Panc1 (cell line): ENCODE measurements around the gene WDR86.

Experiments
- CTCF ChIP-seq: fragments of 450-650 bp; IDR thresholded peaks from 2 replicates; pipeline ENCODE4 v1.5.1; 2017; ENCODE audit warnings: mild to moderate bottlenecking
- POLR2AphosphoS5 ChIP-seq: IDR thresholded peaks from 2 replicates; pipeline ENCODE4 v1.6.1; 2012; ENCODE audit warnings: mild to moderate bottlenecking, low read depth, low read length, moderate library complexity

- TF ChIP-seq CTCF (no peak), POLR2AphosphoS5 (no peak)
These were observed 34.2 kb downstream of the WDR86 start for GRCh38 chr7:151375530-151376217.
